Measurements from ENCODE around the gene CENPV. TPM values are rescaled to one million over a fixed set of nuclear protein-coding genes. Genes with fewer than 3 reads are reported as not detected.

CENPV gene
- total and polyA plus RNA-seq, 2 of the 13 experiments (the other 11 are each of a cell fraction or from before 2014, with no cell fraction given): 193 to 292 TPM

- TF ChIP-seq ZNF275 (CRISPR knock-in tag; IDR thresholded peaks at IDR 0.05; ENCODE audit: borderline replicate concordance) (no peak), ZNF639 (CRISPR knock-in tag; conservative IDR thresholded peaks at IDR 0.05) (no peak; the same call in 1 of the 2 replicates), ZNF207 (IDR thresholded peaks at IDR 0.05; ENCODE audit: borderline replicate concordance) (no peak), ESRRA (CRISPR knock-in tag; IDR thresholded peaks at IDR 0.05; ENCODE audit: low read depth) (no peak), NRL (CRISPR knock-in tag; IDR thresholded peaks at IDR 0.05; ENCODE audit: borderline replicate concordance) (no peak), ZBTB49 (CRISPR knock-in tag; IDR thresholded peaks at IDR 0.05; ENCODE audit: borderline replicate concordance) (no peak), ZNF547 (CRISPR knock-in tag; IDR thresholded peaks at IDR 0.05) (no peak), ELF3 (CRISPR knock-in tag; IDR thresholded peaks at IDR 0.05) (peak; percentile 53; the same call in 1 of the 2 replicates), AHDC1 (CRISPR knock-in tag; IDR thresholded peaks at IDR 0.05; ENCODE audit: borderline replicate concordance) (no peak), ARHGAP35 (CRISPR knock-in tag; IDR thresholded peaks at IDR 0.05; ENCODE audit: borderline replicate concordance) (no peak), RAD21 (CRISPR knock-in tag; IDR thresholded peaks at IDR 0.05) (0 out of 2 replicates have a peak, but pooled peaks have one; percentile 41), ZNF263 (CRISPR knock-in tag; IDR thresholded peaks at IDR 0.05) (no peak), DRAP1 (CRISPR knock-in tag; IDR thresholded peaks at IDR 0.05) (peak; percentile 45; the same call in 1 of the 2 replicates), RFX5 (IDR thresholded peaks at IDR 0.05; ENCODE audit: low read depth, low read length) (no peak)
These were observed 39.9 kb downstream of the CENPV start (continued) for GRCh38 chr17:16313139-16314090.

Measured in HepG2 (cell line).